Medulla oblongata (tissue), 1 donor: ENCODE measurements around the gene DHRS4L2.
"Not testable (repeated sequence)": the region's sequence is repeated elsewhere in the genome, so short reads cannot be mapped to it uniquely, and the experiment has no call there.

ENCODE experiments used
- DNase-seq: peaks from one replicate; pipeline ENCODE4 v3.0.0-alpha.2; 2015; ENCODE audit errors: extremely low spot score

Gene DHRS4L2

GRCh38 chr14:23988607-23989363 lies at the start of gene DHRS4L2:
DHRS4L2 (plus strand) TSS chr14:23988929; CDS start chr14:23988948, 19 bp downstream.
- peak; percentile 69 for DNase-seq

- DNase-seq, result no peak
Measured at GRCh38 chr14:23939607-23940326, 49.0 kb upstream of the DHRS4L2 start.

- DNase-seq, result no peak
Measured at GRCh38 chr14:23941230-23941629, 47.5 kb upstream of the DHRS4L2 start.

- no peak for DNase-seq
Measured at GRCh38 chr14:23941669-23942068, 47.1 kb upstream of the DHRS4L2 start.

GRCh38 chr14:23942587-23942986 lies 46.1 kb upstream of the DHRS4L2 start:
- no peak for DNase-seq

- not testable (repeated sequence) for DNase-seq
Measured at GRCh38 chr14:23949069-23949468, 39.7 kb upstream of the DHRS4L2 start.

GRCh38 chr14:23950411-23951135 lies 38.2 kb upstream of the DHRS4L2 start:
- DNase-seq, result no peak

GRCh38 chr14:23951136-23951466 lies 37.6 kb upstream of the DHRS4L2 start:
- DNase-seq, result not testable (repeated sequence)

GRCh38 chr14:23951590-23952201 lies 37.0 kb upstream of the DHRS4L2 start:
- peak; percentile 67 for DNase-seq

GRCh38 chr14:23953116-23953463 lies 35.6 kb upstream of the DHRS4L2 start:
- peak; percentile 16 for DNase-seq

GRCh38 chr14:23953464-23954278 lies 35.1 kb upstream of the DHRS4L2 start, which contains the start of gene DHRS4:
DHRS4 (plus strand) TSS chr14:23953770; CDS start chr14:23953789, 19 bp downstream.
- DNase-seq, result peak; percentile 92

GRCh38 chr14:23954279-23954614 lies 34.5 kb upstream of the DHRS4L2 start:
- DNase-seq, result not testable (repeated sequence)

GRCh38 chr14:23954965-23955364 lies 33.8 kb upstream of the DHRS4L2 start:
- not testable (repeated sequence) for DNase-seq

- not testable (repeated sequence) for DNase-seq
Measured at GRCh38 chr14:23955811-23956210, 32.9 kb upstream of the DHRS4L2 start.

- DNase-seq, result not testable (repeated sequence)
Measured at GRCh38 chr14:23957913-23958569, 30.7 kb upstream of the DHRS4L2 start.

- DNase-seq, result not testable (repeated sequence)
Measured at GRCh38 chr14:23960899-23961298, 27.8 kb upstream of the DHRS4L2 start.

GRCh38 chr14:23961704-23962103 lies 27.0 kb upstream of the DHRS4L2 start:
- not testable (repeated sequence) for DNase-seq

- not testable (repeated sequence) for DNase-seq
Measured at GRCh38 chr14:23969130-23969480, 19.6 kb upstream of the DHRS4L2 start.

GRCh38 chr14:23969481-23970282 lies 19.0 kb upstream of the DHRS4L2 start:
- DNase-seq, result peak; percentile 19

GRCh38 chr14:23970283-23970659 lies 18.5 kb upstream of the DHRS4L2 start:
- DNase-seq, result not testable (repeated sequence)
